ENCODE measurements around the gene MRPL11. TPM values are rescaled to one million over a fixed set of nuclear protein-coding genes. Genes with fewer than 3 reads are reported as not detected.
A peak's percentile ranks its signal among the peaks of the same experiment; 100 is the strongest.

MRPL11 gene
- total RNA-seq, 1 experiment from 2014 or later: 97.9 TPM

DNA sequence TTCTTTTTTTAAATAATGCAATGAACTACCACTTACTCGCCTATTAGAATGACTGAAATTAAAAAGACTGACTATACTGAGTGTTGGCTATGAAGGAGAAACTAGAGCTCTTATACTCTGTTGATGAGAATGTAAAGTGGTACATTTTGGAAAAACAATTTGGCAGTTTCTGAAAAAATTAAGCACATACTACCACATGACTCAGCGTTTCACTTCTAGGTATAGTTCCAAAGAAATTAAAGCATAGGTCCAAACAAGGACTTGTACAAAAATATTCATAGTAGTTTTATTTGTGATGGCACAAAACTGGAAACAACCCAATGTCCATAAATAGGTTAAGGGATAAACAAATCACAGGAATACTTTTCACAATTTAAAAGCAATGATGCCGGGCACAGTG lies 44.7 kb downstream of the MRPL11 start:
- no peaks in the 10 kb centered on the region for H3K4me1 ChIP-seq (ENCODE audit: insufficient read depth, low read length, poor library complexity, severe bottlenecking)
- H3K27me3 ChIP-seq (replicated peaks; ENCODE audit: insufficient read depth, low read depth, low read length, poor library complexity): no peaks in the 10 kb centered on the region
- H3K36me3 ChIP-seq (ENCODE audit: insufficient read depth, low read length, poor library complexity, severe bottlenecking): no peaks in the 10 kb centered on the region
- H3K27ac ChIP-seq (ENCODE audit: low read depth, low read length, poor library complexity, severe bottlenecking): no peak overlapping the region
- intact Hi-C loops (cut with micrococcal nuclease; ENCODE audit: unreplicated experiment): no loop called here
- no peak for DNase-seq (ENCODE audit: low spot score)
- CTCF ChIA-PET: interaction anchor here (0.5 kb wide), 1 partner anchor 93 kb away, joined by 4 read pairs; no protein-coding TSS in a partner anchor
- POLR2A ChIA-PET (ENCODE audit: low non-redundant PET): no interaction called here
- H3K9me3 ChIP-seq (ENCODE audit: low read depth, low read length, poor library complexity, severe bottlenecking): no peaks in the 10 kb centered on the region
- TF ChIP-seq EZH2 (IDR thresholded peaks at IDR 0.05; ENCODE audit: borderline replicate concordance, low read depth, low read length, poor library complexity, severe bottlenecking): no peak
- TF ChIP-seq, protein P1, sequence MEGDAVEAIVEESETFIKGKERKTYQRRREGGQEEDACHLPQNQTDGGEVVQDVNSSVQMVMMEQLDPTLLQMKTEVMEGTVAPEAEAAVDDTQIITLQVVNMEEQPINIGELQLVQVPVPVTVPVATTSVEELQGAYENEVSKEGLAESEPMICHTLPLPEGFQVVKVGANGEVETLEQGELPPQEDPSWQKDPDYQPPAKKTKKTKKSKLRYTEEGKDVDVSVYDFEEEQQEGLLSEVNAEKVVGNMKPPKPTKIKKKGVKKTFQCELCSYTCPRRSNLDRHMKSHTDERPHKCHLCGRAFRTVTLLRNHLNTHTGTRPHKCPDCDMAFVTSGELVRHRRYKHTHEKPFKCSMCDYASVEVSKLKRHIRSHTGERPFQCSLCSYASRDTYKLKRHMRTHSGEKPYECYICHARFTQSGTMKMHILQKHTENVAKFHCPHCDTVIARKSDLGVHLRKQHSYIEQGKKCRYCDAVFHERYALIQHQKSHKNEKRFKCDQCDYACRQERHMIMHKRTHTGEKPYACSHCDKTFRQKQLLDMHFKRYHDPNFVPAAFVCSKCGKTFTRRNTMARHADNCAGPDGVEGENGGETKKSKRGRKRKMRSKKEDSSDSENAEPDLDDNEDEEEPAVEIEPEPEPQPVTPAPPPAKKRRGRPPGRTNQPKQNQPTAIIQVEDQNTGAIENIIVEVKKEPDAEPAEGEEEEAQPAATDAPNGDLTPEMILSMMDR (conservative IDR thresholded peaks at IDR 0.05; ENCODE audit: low read depth, low read length): no peak
- H3K4me3 ChIP-seq (ENCODE audit: low read depth, low read length, poor library complexity, severe bottlenecking): no peak overlapping the region
- no TSS peak for BruUV-seq (replicated peaks)

DNA sequence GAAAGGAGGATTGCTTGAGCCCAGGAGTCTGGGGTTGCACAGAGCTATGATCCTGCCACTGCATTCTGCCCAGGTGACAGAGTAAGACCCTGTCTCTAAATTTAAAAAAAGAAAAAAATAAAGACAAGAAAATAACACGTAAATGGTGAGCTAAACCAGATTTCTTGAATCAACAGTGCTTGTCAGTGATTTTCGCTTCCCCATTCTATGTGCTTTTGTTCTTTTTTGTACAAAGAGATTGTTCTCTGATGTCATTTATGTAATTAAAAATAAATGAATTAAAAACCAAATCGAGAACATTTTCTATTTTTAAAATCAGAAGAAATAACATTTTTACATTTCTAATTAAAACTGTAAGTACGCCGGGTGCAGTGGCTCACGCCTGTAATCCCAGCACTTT lies 47.3 kb downstream of the MRPL11 start:
- Histone ChIP-seq H3K36me3 (ENCODE audit: insufficient read depth, low read length, poor library complexity, severe bottlenecking) (no peaks in the 10 kb centered on the region), H3K9me3 (ENCODE audit: low read depth, low read length, poor library complexity, severe bottlenecking) (no peaks in the 10 kb centered on the region), H3K4me3 (ENCODE audit: low read depth, low read length, poor library complexity, severe bottlenecking) (no peak overlapping the region), H3K27me3 (replicated peaks; ENCODE audit: insufficient read depth, low read depth, low read length, poor library complexity) (no peaks in the 10 kb centered on the region), H3K27ac (ENCODE audit: low read depth, low read length, poor library complexity, severe bottlenecking) (no peak overlapping the region), H3K4me1 (ENCODE audit: insufficient read depth, low read length, poor library complexity, severe bottlenecking) (no peaks in the 10 kb centered on the region)
- no peak for TF ChIP-seq EZH2 (IDR thresholded peaks at IDR 0.05; ENCODE audit: borderline replicate concordance, low read depth, low read length, poor library complexity, severe bottlenecking)
- TF ChIP-seq, protein P1 (conservative IDR thresholded peaks at IDR 0.05; ENCODE audit: low read depth, low read length): no peak
- intact Hi-C loops (cut with micrococcal nuclease; ENCODE audit: unreplicated experiment): no loop called here
- no TSS peak for BruUV-seq (replicated peaks)
- POLR2A ChIA-PET (ENCODE audit: low non-redundant PET): no interaction called here
- no peak for DNase-seq (ENCODE audit: low spot score)
- CTCF ChIA-PET: no interaction called here

DNA sequence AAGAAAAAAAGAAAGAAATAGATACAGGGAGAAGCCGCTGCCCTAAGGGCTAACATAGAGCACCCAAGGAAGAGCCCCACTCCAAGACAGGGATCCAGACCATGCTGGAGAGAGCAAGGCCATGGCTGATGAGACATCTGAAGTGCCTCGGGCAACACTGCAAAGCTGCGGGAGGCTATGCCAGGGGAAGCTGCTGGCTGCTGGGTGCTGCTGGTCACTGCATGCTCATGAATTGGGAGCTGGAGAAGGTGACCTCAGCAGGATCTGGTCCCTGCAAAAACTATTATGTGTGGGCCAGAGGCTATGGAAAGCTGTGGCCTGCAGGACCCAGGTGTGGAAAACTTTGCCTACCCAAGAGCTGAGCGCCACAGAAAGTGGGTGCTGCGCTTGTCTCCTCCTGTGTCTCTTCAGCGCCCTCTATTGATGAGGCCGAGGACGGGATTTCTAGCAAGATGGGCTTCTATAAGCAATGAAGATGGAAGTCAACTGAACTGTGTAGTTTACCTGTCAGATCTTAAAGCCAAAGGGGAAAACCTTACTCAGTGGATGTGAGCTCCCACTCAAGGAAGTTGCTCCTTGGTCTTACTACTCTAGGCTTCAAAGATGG lies 49.8 kb downstream of the MRPL11 start:
- H3K9me3 ChIP-seq (ENCODE audit: low read depth, low read length, poor library complexity, severe bottlenecking): no peaks in the 10 kb centered on the region
- POLR2A ChIA-PET (ENCODE audit: low non-redundant PET): no interaction called here
- no TSS peak for BruUV-seq (replicated peaks)
- H3K27me3 ChIP-seq (replicated peaks; ENCODE audit: insufficient read depth, low read depth, low read length, poor library complexity): no peaks in the 10 kb centered on the region
- H3K4me3 ChIP-seq (ENCODE audit: low read depth, low read length, poor library complexity, severe bottlenecking): no peak overlapping the region
- peak; percentile 91 for DNase-seq (ENCODE audit: low spot score)
- H3K4me1 ChIP-seq (ENCODE audit: insufficient read depth, low read length, poor library complexity, severe bottlenecking): peaks cover 2% of the 10 kb centered on the region
- no peak overlapping the region for H3K27ac ChIP-seq (ENCODE audit: low read depth, low read length, poor library complexity, severe bottlenecking)
- no peaks in the 10 kb centered on the region for H3K36me3 ChIP-seq (ENCODE audit: insufficient read depth, low read length, poor library complexity, severe bottlenecking)
- intact Hi-C loops (cut with micrococcal nuclease; ENCODE audit: unreplicated experiment): loop anchor here (5.0 kb wide), 2 partner anchors 48 to 77 kb away; partner anchors contain the start of gene MRPL11
- TF ChIP-seq EZH2 (IDR thresholded peaks at IDR 0.05; ENCODE audit: borderline replicate concordance, low read depth, low read length, poor library complexity, severe bottlenecking): no peak
- TF ChIP-seq, protein P1 (conservative IDR thresholded peaks at IDR 0.05; ENCODE audit: low read depth, low read length): peak; percentile 96
- CTCF ChIA-PET: interaction anchor here (0.5 to 1.8 kb wide), 12 partner anchors 8 to 1417 kb away, joined by 3 to 11 read pairs (median 4); partner anchors contain the start of genes DPP3, MRPL11 and SLC29A2
